H1 (cell line): ENCODE results near the gene RETREG3. TPM values are rescaled to one million over a fixed set of nuclear protein-coding genes. Genes with fewer than 3 reads are reported as not detected.

Source experiments
- POU5F1 ChIP-seq: IDR thresholded peaks from 2 replicates; pipeline ENCODE4 v1.6.1; 2011; ENCODE audit warnings: low read depth, mild to moderate bottlenecking, low read length, moderate library complexity
- TAF7 ChIP-seq: optimal IDR thresholded peaks from 2 replicates; pipeline ENCODE3; 2011; ENCODE audit warnings: low read depth, mild to moderate bottlenecking, inconsistent platforms, low read length, moderate library complexity, borderline replicate concordance
- TEAD4 ChIP-seq: IDR thresholded peaks from 2 replicates; pipeline ENCODE4 v1.6.1; 2012; ENCODE audit warnings: low read depth, low read length, inconsistent platforms, mixed read lengths
- polyA plus RNA-seq, 7 experiments: library from polyadenylated mRNA; depleted of rRNA in 3 of 7; stranded (reverse) in 5 of 7; unstranded in 2 of 7; fragments of >200 nt in 5 of 7; fragments of 200-250 nt in 2 of 7; gene quantifications; 1 replicate in 5 of 7; 2 replicates in 1 of 7; 4 replicates in 1 of 7; pipeline versions ENCODE4 v1.2.1 to v1.2.3, GENCODE V29; 2011 to 2013; ENCODE audit warnings: missing spikeins in 2 of 7, mixed read lengths in 2 of 7
- total RNA-seq: library from RNA; stranded (reverse); fragmentation: NEBNext Ultra II Directional; extraction: Animal tissue kit (Norgen Biotek cat#: 25700); gene quantifications from 2 replicates; pipeline ENCODE4 v1.2.1, GENCODE V29; 2021
- TF ChIP-seq, protein P1 (sequence below): IDR thresholded peaks from 2 replicates; pipeline ENCODE4 v1.6.1; 2011; ENCODE audit warnings: low read length, improper control_type of control experiment

Gene RETREG3
- total and polyA plus RNA-seq, 2 of the 8 experiments (the other 6 are each of a cell fraction or from before 2014, with no cell fraction given): 23.7 to 42.6 TPM

DNA sequence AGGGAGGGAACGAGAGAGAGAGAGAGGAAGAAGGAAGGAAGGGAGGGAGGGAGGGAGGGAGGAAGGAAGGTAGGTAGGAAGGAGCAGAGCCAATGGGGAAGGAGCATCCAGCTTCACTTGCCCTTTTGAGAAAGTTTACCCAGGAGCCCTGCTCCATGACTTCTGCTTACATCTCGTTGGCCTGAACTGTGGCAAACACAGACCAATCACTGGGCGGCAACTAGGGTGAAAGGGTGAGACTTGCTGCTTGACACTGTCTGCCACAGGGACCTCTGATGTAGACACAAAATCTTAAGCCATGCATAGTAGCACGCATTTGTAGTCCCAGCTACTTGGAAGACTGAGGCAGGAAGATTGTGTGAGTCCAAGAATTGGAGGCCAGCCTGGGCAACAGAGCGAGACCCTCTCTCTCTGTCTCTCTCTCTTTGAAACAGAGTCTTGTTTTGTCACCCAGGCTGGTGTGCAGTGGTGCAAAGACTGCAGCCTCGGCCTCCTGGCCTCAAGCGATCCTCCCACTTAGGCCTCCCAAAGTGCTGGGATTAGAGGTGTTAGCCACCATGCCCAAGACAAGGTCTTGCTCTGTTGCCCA, 30.4 kb upstream of the RETREG3 start (continued):
- TF ChIP-seq TAF7 (no peak), POU5F1 (no peak), TEAD4 (no peak)
- TF ChIP-seq, protein P1, sequence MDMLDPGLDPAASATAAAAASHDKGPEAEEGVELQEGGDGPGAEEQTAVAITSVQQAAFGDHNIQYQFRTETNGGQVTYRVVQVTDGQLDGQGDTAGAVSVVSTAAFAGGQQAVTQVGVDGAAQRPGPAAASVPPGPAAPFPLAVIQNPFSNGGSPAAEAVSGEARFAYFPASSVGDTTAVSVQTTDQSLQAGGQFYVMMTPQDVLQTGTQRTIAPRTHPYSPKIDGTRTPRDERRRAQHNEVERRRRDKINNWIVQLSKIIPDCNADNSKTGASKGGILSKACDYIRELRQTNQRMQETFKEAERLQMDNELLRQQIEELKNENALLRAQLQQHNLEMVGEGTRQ: no peak
